HG03095 (cell line): ENCODE data around the gene NOM1.
A peak's percentile ranks its signal among the peaks of the same experiment; 100 is the strongest.

Experiments
- ATAC-seq: cut with Tn5 transposase; IDR thresholded peaks from one replicate; pipeline ENCODE4 v1.9.1; 2021; ENCODE audit warnings: moderate library complexity; ENCODE audit not compliant: unreplicated experiment

NOM1 gene

GRCh38 chr7:157014635-157015555, 65.4 kb downstream of the NOM1 start:
- ATAC-seq: no peak

DNA sequence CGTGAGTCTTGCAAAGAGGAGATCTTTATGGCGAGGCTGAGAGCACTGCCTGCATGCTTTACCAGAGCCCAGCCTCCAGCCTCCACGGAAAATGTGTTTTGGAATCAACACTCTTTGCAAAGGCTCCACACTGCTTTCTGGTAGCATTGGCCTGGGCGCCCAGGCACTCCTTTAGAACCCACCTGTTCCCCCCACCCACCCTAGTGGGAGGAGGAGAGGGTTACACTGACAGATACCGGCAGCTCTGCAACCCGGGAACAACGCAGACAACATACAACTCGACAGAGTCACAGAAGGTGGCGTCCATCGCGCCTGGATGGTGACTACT, 66.5 kb downstream of the NOM1 start:
- ATAC-seq: no peak

- ATAC-seq: peak; percentile 73
Measured at GRCh38 chr7:157016352-157017041, 67.0 kb downstream of the NOM1 start.

GRCh38 chr7:157017149-157017548, 67.6 kb downstream of the NOM1 start:
- ATAC-seq: no peak

GRCh38 chr7:157017603-157018327, 68.3 kb downstream of the NOM1 start:
- no peak for ATAC-seq

DNA sequence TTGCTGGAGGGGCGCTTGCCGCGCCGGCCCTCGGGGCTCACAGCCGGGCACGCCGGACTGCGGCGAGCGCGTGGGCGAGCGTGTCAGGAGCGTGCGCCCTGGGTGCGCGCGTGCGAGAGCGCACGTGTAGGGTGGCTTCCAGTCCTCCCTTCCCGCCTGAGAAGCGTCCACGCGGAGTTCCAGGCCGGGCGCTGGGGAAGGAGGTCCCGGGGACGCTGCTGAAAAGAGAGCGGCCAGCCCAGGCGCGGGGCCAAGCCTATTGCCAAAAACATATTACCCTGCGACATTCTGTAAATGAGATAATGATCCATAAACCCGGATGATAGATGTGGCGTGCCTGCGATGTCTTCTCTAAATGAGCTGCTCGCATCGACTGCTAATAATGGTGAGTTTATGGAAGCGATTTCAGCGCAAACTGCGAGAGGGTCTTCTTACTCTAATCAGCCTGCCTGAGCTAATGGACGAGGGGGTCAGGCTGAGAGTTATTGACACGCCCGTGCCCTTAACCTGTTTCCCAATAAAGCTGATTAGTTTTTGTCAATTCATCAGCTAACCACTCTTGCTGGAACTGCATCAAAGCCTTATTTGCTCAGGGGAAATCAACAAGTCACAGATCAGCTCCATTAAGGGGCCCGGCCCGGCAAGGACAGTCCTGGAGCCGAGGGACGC, 69.0 kb downstream of the NOM1 start:
- ATAC-seq: no peak

DNA sequence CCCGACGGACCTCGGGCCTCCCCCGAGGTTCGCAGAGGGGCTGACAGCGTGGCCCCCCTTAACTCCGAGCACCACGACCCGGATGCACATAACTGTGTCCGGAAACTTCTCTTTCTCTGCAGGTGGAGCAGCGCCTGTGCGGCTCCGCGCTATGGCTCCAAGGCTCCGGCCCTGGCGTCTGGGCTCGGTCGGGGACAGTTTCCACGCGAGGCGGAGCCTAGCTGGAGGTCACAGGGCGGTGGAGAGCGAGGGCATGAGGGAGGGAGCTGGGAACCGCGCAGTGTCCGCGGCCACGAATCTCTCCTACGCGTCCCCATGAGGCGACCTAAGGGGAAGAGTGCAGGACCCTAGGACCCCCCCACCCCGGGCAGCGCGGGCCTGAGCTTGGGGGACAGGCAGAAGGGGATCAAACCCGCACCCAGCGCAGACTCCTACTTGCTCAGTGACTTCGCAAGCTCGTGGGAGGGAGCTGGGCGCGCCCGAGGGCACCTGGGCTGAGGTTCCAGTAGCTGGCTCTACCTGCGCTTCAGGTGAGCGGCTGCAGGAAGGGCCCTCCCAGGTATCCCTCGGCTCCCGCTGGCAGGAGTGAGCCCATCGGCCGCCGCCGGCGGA, 69.6 kb downstream of the NOM1 start:
- ATAC-seq: no peak

DNA sequence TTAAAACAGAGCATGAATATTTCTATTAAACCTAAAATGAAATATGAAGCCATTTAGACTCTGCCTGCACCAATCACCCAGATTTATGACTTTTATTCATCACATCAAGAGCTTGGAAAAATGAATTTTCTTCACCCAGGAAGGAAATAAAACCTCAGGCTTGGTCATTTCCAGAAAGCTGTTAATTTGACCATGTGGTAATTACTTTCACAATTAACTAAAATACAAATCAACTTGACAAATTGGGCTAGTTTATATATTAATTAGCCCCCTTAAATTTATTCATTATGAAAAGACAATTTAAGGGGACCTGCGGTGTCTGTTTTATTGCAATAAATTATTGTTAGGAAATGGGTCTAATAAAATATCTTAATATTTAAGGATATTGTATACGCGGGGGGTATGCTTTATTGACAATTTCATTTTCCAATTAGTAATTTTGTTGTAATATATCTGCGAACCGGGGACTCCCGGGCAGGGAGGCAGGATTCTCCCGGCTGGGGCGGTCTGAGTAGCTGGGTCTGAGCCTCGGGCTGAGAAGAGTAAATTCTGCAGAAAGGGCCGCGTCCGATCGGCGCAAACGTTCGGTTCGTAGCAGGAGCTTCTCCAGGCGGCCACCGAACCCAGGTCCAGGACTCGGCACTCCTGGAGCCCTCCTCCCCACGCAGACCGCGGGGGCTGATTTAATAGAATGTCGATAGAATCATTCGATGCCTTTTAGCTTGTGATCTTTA, 70.4 kb downstream of the NOM1 start:
- no peak for ATAC-seq

- ATAC-seq: no peak
Measured at GRCh38 chr7:157020514-157021070, 71.1 kb downstream of the NOM1 start.

DNA sequence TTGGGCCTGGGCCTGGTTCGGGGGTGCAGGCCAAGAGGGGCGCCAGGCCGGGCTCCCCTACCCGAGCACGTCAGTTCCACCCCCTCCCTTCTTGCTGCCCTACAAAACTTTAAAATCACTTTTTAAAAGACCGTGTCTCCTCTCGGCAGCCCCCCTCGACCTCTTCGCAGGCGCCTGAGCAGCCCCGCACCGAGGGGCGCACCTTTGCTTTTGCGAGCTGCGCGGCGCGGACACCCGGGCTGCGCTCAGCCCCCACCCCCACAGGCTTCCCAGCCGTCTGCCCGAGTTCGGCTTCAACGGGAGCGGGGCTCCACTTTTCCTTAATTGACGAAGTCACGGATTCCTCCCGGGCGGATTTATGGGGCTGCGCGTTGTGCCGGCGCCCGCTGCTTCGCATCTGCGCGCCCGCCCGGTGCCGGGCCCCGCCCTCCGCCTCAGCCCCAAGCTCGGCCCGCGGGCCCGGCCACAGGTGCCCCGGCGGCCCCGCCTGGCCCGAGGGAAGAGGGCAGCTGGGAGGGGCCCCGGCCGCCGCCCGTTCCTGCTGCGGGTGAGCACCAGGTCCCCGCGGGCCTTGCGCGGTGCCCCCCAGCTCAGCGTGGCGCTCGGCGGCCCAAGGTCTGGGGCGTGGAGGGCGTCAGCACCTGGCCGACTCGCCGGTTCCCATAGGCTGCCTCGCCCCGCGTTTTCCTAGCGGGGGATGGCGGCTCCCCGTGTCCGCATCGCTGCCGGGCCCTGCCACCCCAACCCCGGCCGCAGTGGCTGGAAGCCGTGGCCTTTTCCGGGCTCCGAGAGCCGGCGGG, 71.8 kb downstream of the NOM1 start:
- no peak for ATAC-seq

- no peak for ATAC-seq
Measured at GRCh38 chr7:157021871-157022680, 72.6 kb downstream of the NOM1 start.
